K562 (cell line): Measurements from ENCODE around the gene DCN. TPM values are rescaled to one million over a fixed set of nuclear protein-coding genes. Genes with fewer than 3 reads are reported as not detected.

Experiments used
- ATAC-seq: fragments of 200-7000 bp; cut with Tn5 transposase; 3 replicates; pipeline ENCODE4 v1.9.1; 2020; ENCODE audit warnings: moderate library complexity
- BruUV-seq: library from RNA; stranded (reverse); fragments of 400-500 nt; replicated peaks from 2 replicates; lab custom pipeline; 2021; lab: Mats Ljungman, UMichigan
- CTCF ChIA-PET: fragments of 300-600 bp; formaldehyde crosslinking; extraction: SDS; loops from one replicate; lab custom pipeline; 2021; ENCODE audit warnings: low intra/inter-chr PET ratio; lab: Yijun Ruan, JAX
- POLR2A ChIA-PET: fragments of 300-600, 350-650 bp; sonication (Branson Sonifier 250); formaldehyde crosslinking; extraction: SDS; loops from one replicate; lab custom pipeline; 2021; ENCODE audit warnings: antibody characterized with exemption, inconsistent platforms; lab: Yijun Ruan, JAX
- DNase-seq, 4 experiments: peaks; one replicate each; pipeline versions ENCODE4 v3.0.0 to v3.0.0-alpha.2; 2011 to 2018; ENCODE audit warnings: low spot score in 3 of 4, mixed read lengths in 3 of 4; ENCODE audit errors: extremely low read depth in 1 of 4
- FAIRE-seq: peaks from 2 replicates; lab custom pipeline; 2011; peaks lifted over from hg19 to GRCh38; lab: Jason Lieb, UNC
- H2AFZ ChIP-seq: 2 replicates; pipeline ENCODE4 v1.6.0; 2011; ENCODE audit warnings: low read depth, low read length, control low read depth, inconsistent platforms
- H3K27ac ChIP-seq: fragments of 200-600 bp; 3 replicates; pipeline ENCODE4 v1.8.0; 2011; ENCODE audit warnings: low read depth, mild to moderate bottlenecking, control low read depth, inconsistent platforms, low read length, moderate library complexity, mixed read lengths; ENCODE audit errors: extremely low read depth
- H3K27me3 ChIP-seq, 2 experiments: fragments of 300-600 bp in 1 of 2; 2 replicates in 1 of 2; 3 replicates in 1 of 2; pipeline versions ENCODE4 v1.6.0 to v1.8.0; 2011; ENCODE audit warnings: inconsistent platforms in 2 of 2, low read length in 2 of 2, mild to moderate bottlenecking in 1 of 2, mixed read lengths in 1 of 2, moderate library complexity in 1 of 2; ENCODE audit not compliant: control insufficient read depth in 2 of 2, insufficient read depth in 2 of 2
- H3K36me3 ChIP-seq: fragments of 300-600 bp; 3 replicates; pipeline ENCODE4 v1.8.0; 2011; ENCODE audit warnings: mild to moderate bottlenecking, low read length, inconsistent platforms; ENCODE audit not compliant: control insufficient read depth, insufficient read depth
- H3K4me1 ChIP-seq, 2 experiments: fragments of 200-600 bp in 1 of 2; replicated peaks in 1 of 2; 2 replicates in 1 of 2; 3 replicates in 1 of 2; pipeline versions ENCODE4 v1.5.1 to v1.8.0; 2011; ENCODE audit warnings: inconsistent platforms in 2 of 2, low read length in 2 of 2, mild to moderate bottlenecking in 1 of 2, mixed read lengths in 1 of 2, moderate library complexity in 1 of 2; ENCODE audit not compliant: control insufficient read depth in 2 of 2, insufficient read depth in 2 of 2
- H3K4me2 ChIP-seq: 2 replicates; pipeline ENCODE4 v1.6.1; 2011; ENCODE audit warnings: low read length, control low read depth, inconsistent platforms, mixed read lengths; ENCODE audit not compliant: insufficient read depth
- H3K4me3 ChIP-seq: fragments of 200-600 bp; sonication (generic), shearing (Covaris generic); 2 replicates; pipeline ENCODE4 v1.5.1; 2016; ENCODE audit warnings: control low read depth, inconsistent platforms
- H3K79me2 ChIP-seq: fragments of 200-600 bp; 3 replicates; pipeline ENCODE4 v1.8.0; 2011; ENCODE audit warnings: low read length, inconsistent platforms; ENCODE audit not compliant: control insufficient read depth, insufficient read depth
- H3K9ac ChIP-seq, 2 experiments: 2 replicates each; pipeline versions ENCODE4 v1.6.0 to v1.6.1; 2011; ENCODE audit warnings: low read depth in 2 of 2, low read length in 2 of 2, control low read depth in 1 of 2, inconsistent platforms in 1 of 2, mild to moderate bottlenecking in 1 of 2, mixed read lengths in 1 of 2; ENCODE audit not compliant: insufficient read depth in 1 of 2
- H3K9me1 ChIP-seq: one replicate; pipeline ENCODE4 v1.6.0; 2011; ENCODE audit warnings: inconsistent platforms, mild to moderate bottlenecking, low read length, moderate library complexity; ENCODE audit not compliant: control insufficient read depth, insufficient read depth
- H3K9me3 ChIP-seq: replicated peaks from 2 replicates; pipeline ENCODE4 v1.5.1; 2011; ENCODE audit warnings: low read depth, low read length, inconsistent platforms; ENCODE audit not compliant: control insufficient read depth, insufficient read depth
- H4K20me1 ChIP-seq: replicated peaks from 2 replicates; pipeline ENCODE4 v1.6.1; 2011; ENCODE audit warnings: low read length, inconsistent platforms, mixed read lengths; ENCODE audit not compliant: control insufficient read depth, insufficient read depth
- HDAC6 ChIP-seq: IDR thresholded peaks from 2 replicates; pipeline ENCODE4 v1.6.1; 2012; ENCODE audit warnings: low read depth, mild to moderate bottlenecking, control low read depth, inconsistent platforms, low read length, moderate library complexity
- L3MBTL2 ChIP-seq: fragments of 450-650 bp; IDR thresholded peaks from 2 replicates; pipeline ENCODE4 v1.6.1; 2016; ENCODE audit warnings: mild to moderate bottlenecking, moderate library complexity
- NONO ChIP-seq, 2 experiments: fragments of 200-400 bp in 1 of 2; fragments of 450-650 bp in 1 of 2; formaldehyde crosslinking in 1 of 2; IDR thresholded peaks; 2 replicates each; pipeline ENCODE4 v1.6.1; 2017; ENCODE audit warnings: low read depth in 2 of 2, mild to moderate bottlenecking in 2 of 2, moderate library complexity in 2 of 2, low read length in 1 of 2
- POLR2AphosphoS5 ChIP-seq: IDR thresholded peaks from 2 replicates; pipeline ENCODE4 v1.6.1; 2011; ENCODE audit warnings: mild to moderate bottlenecking, low read depth, low read length, moderate library complexity; ENCODE audit not compliant: control insufficient read depth, insufficient read depth
- RHOXF2B ChIP-seq: fragments of 250-450 bp; sonication (Bioruptor Pico); conservative IDR thresholded peaks from 2 replicates; pipeline ENCODE4 v1.5.1; 2021
- SMARCA5 ChIP-seq: fragments of 450-650 bp; IDR thresholded peaks from 2 replicates; pipeline ENCODE4 v1.6.1; 2016
- SNIP1 ChIP-seq: fragments of 450-650 bp; IDR thresholded peaks from 2 replicates; pipeline ENCODE4 v1.7.1; 2017; ENCODE audit warnings: low read depth, mild to moderate bottlenecking
- TBP ChIP-seq: optimal IDR thresholded peaks from 2 replicates; pipeline ENCODE3; 2011; ENCODE audit warnings: low read depth, low read length, improper control_type of control experiment
- U2AF1 ChIP-seq: fragments of 200-400 bp; formaldehyde crosslinking; optimal IDR thresholded peaks from 2 replicates; pipeline ENCODE3; 2017; ENCODE audit warnings: mild to moderate bottlenecking, low read depth, low read length, moderate library complexity
- ZBTB2 ChIP-seq: fragments of 450-650 bp; IDR thresholded peaks from 2 replicates; pipeline ENCODE4 v1.6.1; 2016; ENCODE audit warnings: antibody characterized with exemption
- ZFP1 ChIP-seq: fragments of 450-650 bp; formaldehyde crosslinking; IDR thresholded peaks from 2 replicates; pipeline ENCODE4 v1.4.0; 2020; ENCODE audit warnings: mild to moderate bottlenecking, mixed read lengths
- ZNF253 ChIP-seq: fragments of 250-450 bp; sonication (Bioruptor Pico); conservative IDR thresholded peaks from 2 replicates; pipeline ENCODE4 v1.6.1; 2021; ENCODE audit warnings: mild to moderate bottlenecking
- WGBS: fragments of 100-300 bp; shearing (Covaris generic); methylation state at CpG from one replicate; pipeline ENCODE4 v1.1.6; 2016; ENCODE audit warnings: low coverage, mixed read lengths; ENCODE audit not compliant: insufficient coverage; ENCODE audit errors: missing lambda C conversion rate; 5-methylcytosine and 5-hydroxymethylcytosine counted together
- in situ Hi-C: fragments of 300-500 bp; cut with MboI; formaldehyde crosslinking; loops from 4 replicates; pipeline ENCODE4 v1.15.0; 2018; ENCODE audit warnings: inconsistent platforms, mixed read lengths
- intact Hi-C: fragments of 100-400 bp; cut with micrococcal nuclease; formaldehyde crosslinking; loops from 2 replicates; pipeline ENCODE4 v1.14.2; 2022
- polyA plus RNA-seq, 8 experiments: library from polyadenylated mRNA; depleted of rRNA in 4 of 8; stranded (reverse) in 5 of 8; unstranded in 3 of 8; fragments of >200 nt; fragmentation: Nextera tagmentation in 2 of 8; fragmentation: Illumina TruSeq in 1 of 8; extraction: Ambion mirVana in 2 of 8; extraction: Trizol in 1 of 8; gene quantifications; 2 replicates each; pipeline versions ENCODE4 v1.2.1 to v1.2.3, GENCODE V29; 2011 to 2014; ENCODE audit warnings: inconsistent platforms in 1 of 8, missing spikeins in 1 of 8
- total RNA-seq, 7 experiments: library from RNA; depleted of rRNA in 6 of 7; stranded (reverse); fragments of >200 nt in 6 of 7; fragmentation: Illumina TruSeq in 2 of 7; extraction: Trizol in 2 of 7; gene quantifications; 2 replicates each; pipeline versions ENCODE4 v1.2.1 to v1.2.3, GENCODE V29; 2011 to 2021; ENCODE audit warnings: low replicate concordance in 1 of 7
- TF ChIP-seq, protein P1 (sequence below): sonication (generic); formaldehyde crosslinking; IDR thresholded peaks from 2 replicates; pipeline ENCODE4 v1.8.0; 2022; ENCODE audit warnings: mild to moderate bottlenecking, missing genetic modification reagents, borderline replicate concordance
- TF ChIP-seq, protein P2 (sequence below): sonication (generic); formaldehyde crosslinking; IDR thresholded peaks from 2 replicates; pipeline ENCODE4 v1.8.0; 2022; ENCODE audit warnings: missing genetic modification reagents, mild to moderate bottlenecking, borderline replicate concordance

DCN gene
- total and polyA plus RNA-seq, 9 of the 15 experiments (the other 6 are each of a cell fraction or from before 2014, with no cell fraction given), result 0.08 to 2.4 (median 0.31) TPM; not detected in 1

GRCh38 chr12:91210618-91211017 is 28.0 kb upstream of the DCN start:
- H3K27ac ChIP-seq, result no peak overlapping the region
- H3K27me3 ChIP-seq, result no peaks in the 10 kb centered on the region
- H3K4me1 ChIP-seq, result no peaks in the 10 kb centered on the region
- H4K20me1 ChIP-seq, result no peaks in the 10 kb centered on the region
- FAIRE-seq (no peak), DNase-seq (no peak), ATAC-seq (no peak)
- H2AFZ ChIP-seq, result no peak overlapping the region
- 0% methylated on average over 2 of the region's 2 CpGs for WGBS
- H3K9me1 ChIP-seq, result no peaks in the 10 kb centered on the region
- ChIA-PET POLR2A (no interaction called here), CTCF (no interaction called here)
- TF ChIP-seq SNIP1 (no peak), ZNF253 (no peak), SMARCA5 (no peak), ZFP1 (CRISPR knock-in tag) (no peak), TBP (no peak), POLR2AphosphoS5 (no peak), HDAC6 (no peak)
- H3K4me2 ChIP-seq, result no peak overlapping the region
- in situ Hi-C loops (no loop called here), intact Hi-C loops (no loop called here)
- H3K9me3 ChIP-seq, result no peaks in the 10 kb centered on the region
- no peaks in the 10 kb centered on the region for H3K36me3 ChIP-seq
- H3K4me3 ChIP-seq, result no peak overlapping the region
- no TSS peak for BruUV-seq
- H3K79me2 ChIP-seq, result no peaks in the 10 kb centered on the region
- H3K9ac ChIP-seq, result no peak overlapping the region

DNA sequence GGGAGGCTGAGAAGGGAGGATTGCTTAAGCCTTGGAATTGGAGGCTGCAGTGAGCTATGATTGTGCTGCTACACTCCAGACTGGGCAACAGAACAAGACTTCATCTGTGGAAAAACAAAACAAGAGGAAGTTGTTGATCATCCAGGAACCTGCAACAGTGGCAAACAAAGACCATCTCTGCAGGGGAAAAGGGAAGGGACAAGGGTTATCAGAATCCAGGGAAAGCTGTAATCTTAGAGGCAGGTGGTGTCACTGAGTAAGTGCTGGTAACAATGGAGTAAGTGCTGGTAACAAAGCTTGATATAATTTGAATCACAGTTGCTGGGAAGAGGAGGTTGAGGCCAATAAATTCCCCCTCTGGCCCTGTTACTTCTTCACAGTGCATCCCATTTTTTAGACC is 27.5 kb upstream of the DCN start:
- Histone ChIP-seq H3K9me3 (no peaks in the 10 kb centered on the region), H3K27ac (no peak overlapping the region), H3K4me2 (no peak overlapping the region), H3K9me1 (no peaks in the 10 kb centered on the region), H3K27me3 (no peaks in the 10 kb centered on the region), H3K9ac (no peak overlapping the region), H3K4me3 (no peak overlapping the region), H2AFZ (no peak overlapping the region), H3K36me3 (no peaks in the 10 kb centered on the region), H3K79me2 (no peaks in the 10 kb centered on the region), H4K20me1 (no peaks in the 10 kb centered on the region), H3K4me1 (no peaks in the 10 kb centered on the region)
- no TSS peak for BruUV-seq
- ATAC-seq, result no peak
- no peak for FAIRE-seq
- ChIA-PET CTCF (no interaction called here), POLR2A (interaction anchor here (0.8 kb wide), 1 partner anchor 46 kb away, joined by 3 read pairs; no protein-coding TSS in a partner anchor)
- intact Hi-C loops, result no loop called here
- in situ Hi-C loops, result no loop called here
- no peak for DNase-seq
- TF ChIP-seq, protein P1, sequence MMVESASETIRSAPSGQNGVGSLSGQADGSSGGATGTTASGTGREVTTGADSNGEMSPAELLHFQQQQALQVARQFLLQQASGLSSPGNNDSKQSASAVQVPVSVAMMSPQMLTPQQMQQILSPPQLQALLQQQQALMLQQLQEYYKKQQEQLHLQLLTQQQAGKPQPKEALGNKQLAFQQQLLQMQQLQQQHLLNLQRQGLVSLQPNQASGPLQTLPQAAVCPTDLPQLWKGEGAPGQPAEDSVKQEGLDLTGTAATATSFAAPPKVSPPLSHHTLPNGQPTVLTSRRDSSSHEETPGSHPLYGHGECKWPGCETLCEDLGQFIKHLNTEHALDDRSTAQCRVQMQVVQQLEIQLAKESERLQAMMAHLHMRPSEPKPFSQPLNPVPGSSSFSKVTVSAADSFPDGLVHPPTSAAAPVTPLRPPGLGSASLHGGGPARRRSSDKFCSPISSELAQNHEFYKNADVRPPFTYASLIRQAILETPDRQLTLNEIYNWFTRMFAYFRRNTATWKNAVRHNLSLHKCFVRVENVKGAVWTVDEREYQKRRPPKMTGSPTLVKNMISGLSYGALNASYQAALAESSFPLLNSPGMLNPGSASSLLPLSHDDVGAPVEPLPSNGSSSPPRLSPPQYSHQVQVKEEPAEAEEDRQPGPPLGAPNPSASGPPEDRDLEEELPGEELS (CRISPR knock-in tag), result no peak
- TF ChIP-seq, protein P2, sequence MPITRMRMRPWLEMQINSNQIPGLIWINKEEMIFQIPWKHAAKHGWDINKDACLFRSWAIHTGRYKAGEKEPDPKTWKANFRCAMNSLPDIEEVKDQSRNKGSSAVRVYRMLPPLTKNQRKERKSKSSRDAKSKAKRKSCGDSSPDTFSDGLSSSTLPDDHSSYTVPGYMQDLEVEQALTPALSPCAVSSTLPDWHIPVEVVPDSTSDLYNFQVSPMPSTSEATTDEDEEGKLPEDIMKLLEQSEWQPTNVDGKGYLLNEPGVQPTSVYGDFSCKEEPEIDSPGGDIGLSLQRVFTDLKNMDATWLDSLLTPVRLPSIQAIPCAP (CRISPR knock-in tag), result no peak
- TF ChIP-seq U2AF1, result no peak
- no peak for TF ChIP-seq L3MBTL2
- TF ChIP-seq RHOXF2B (CRISPR knock-in tag), result no peak
- no peak for TF ChIP-seq ZBTB2
- no peak for TF ChIP-seq NONO (IDR thresholded peaks at IDR 0.05; ENCODE audit: low read depth in 2 of 2, low read length in 1 of 2)
